Activated naive CD4-positive, alpha-beta T cell treated with anti-CD3 and anti-CD28 coated beads, Interleukin-2, amount 50 U/mL, for 16 hours (primary cell): ENCODE results near the gene COA8.

Experiments used
- DNase-seq: peaks from one replicate; pipeline ENCODE4 v3.0.0-alpha.2; 2020

COA8 gene

GRCh38 chr14:103549361-103550311 is 13.1 kb upstream of the COA8 start:
- DNase-seq: no peak

- DNase-seq: no peak
These were observed 12.1 kb upstream of the COA8 start for GRCh38 chr14:103550451-103551337.

- DNase-seq: no peak
These were observed 11.4 kb upstream of the COA8 start for GRCh38 chr14:103551338-103551762.

DNA sequence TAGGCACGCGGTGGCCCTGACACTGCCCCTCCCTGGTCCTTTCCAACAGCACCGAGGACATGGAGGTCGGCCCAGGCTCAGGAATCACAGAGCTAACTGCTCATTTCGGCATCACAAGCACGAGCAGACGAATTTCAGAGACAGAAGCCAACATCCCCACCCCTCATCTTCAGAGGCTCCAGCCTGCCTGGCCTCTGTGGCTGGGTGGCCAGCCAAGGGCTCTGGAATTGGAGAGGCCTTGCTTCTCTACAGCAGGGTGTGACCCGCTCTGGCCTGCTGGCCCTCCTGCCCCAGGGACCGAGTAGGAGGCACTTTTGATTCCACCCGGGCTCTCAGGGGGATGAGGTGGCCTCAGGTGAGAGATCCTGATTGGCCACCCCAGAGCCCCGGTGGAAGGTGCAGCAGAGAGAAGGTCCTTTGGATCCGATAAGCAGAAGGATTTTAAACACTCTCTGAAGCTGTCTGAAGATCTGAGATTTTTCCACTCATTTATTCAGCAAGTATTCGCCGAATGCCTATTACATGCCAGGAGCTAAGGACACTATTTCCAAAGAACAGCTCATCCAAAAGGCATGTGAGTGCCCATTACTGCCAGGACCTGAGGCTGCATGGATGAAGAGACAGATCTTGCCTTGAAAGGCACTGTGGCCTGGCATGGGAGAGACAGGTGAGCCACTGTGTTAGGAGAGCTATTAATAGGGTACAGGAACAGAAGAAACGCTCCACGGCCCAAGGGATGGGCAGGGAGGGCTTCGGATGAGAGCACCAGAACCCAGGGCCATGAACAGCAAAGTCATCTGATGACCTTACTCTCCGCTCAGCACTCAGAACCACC is 10.5 kb upstream of the COA8 start:
- no peak for DNase-seq

- no peak for DNase-seq
These were observed 9.9 kb upstream of the COA8 start for GRCh38 chr14:103552846-103553210.

DNA sequence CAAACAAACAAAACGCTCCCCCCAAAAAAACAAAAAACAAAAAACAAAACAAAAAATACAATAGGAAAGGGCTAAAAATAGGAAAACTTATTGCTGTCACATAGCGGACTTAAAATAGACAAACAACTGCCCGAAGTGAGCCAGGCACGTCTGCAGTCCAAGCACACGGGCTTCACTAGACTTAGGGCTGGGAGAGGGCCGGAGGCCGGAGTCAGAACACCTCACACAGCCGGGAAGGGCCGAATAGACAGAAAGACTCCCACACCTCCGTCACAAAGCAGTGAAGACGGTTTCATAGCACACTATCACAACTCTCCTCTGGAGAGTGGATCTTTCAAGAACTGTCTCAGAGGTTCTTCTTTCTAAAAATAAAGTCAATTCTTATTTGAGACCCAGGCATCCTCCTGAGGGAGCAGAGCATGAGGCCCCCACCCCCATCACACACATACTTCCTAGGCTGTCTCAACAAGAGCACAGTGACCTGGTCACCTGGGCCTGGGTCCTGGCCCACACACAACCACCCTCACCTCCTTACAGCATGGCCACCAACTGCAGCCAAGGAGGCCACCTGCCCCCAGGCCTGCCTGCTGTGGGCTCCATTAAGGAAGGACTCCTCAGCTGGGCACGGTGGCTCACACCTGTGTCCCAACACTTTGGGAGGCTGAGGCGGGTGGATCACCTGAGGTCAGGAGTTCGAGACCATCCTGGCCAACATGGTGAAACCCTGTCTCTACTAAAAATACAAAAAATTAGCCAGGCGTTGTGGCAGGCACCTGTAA is 7.0 kb upstream of the COA8 start:
- no peak for DNase-seq

DNA sequence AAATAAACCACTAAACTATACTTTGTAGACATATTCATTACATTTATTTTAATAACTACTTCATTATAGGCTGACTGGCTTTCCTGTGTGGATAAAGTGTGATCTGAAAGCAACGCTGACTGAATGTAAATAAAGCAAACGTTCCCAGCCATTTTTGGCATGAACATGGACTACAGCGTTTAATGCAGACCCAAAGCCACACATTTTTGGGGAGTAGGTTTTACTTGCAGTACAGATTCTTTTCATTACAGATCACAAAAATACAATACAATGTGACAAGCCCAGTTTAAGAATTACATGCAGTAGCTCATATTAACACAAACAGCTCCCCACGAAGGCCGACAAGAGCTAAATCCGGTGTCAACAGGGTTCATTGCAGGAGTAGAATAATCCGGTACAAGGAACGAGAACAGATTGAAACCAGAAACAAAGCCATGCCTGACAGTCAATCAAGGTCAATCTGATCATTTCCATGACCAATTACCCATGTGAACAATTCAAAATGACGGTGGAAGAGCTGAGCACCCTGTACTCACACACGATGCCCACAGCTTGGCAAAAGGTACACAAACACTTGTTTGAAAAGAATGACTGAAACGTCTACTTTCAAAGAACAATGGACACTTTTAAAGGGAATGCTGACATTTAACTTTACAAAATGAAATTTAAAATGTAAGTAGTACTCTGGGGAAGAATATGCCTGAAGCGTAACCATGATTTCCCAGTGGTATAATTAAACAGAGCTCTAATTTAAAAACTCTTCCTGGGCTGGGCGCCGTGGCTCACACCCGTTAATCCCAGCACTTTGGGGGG is 5.6 kb upstream of the COA8 start:
- DNase-seq: no peak

DNA sequence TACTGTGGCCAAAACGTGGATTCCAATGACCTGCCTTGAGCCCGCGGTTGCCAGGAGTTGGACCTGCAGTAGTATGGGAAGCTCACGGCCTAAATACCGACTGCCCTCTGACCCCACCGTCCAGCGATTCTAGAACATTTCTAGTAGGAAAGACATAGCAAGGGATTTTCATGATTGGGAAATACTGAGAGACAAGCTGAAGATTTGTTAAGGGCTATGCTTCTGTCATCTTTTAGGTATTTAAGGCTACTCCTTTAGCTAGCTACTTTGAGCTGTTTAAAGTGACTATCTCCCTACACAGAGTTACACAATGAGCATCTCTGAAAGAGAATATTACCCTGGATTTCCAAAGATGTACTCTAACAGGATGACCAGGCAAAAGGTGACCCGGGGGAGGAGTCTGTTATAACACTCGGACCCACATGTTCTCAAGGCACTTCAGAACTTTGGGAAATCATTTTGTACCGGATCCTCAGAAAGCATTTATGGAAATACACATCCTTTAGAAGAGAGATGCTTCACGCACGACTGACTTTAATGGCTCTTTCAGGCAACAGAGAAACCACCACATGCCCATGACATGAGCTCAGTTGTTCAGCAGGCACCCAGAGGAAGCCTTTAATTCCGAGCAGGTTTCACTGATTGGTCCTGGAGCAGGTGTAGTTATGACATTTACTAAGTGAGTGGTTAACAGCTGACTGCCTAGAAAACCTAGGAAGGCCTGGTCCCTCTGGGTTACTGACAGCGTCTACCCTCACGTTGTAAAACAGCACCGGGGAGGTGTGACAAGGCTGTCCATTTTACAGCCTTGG is 4.5 kb upstream of the COA8 start:
- no peak for DNase-seq

- no peak for DNase-seq
These were observed 3.0 kb upstream of the COA8 start for GRCh38 chr14:103559766-103560165.

- DNase-seq: no peak
These were observed 2.1 kb upstream of the COA8 start for GRCh38 chr14:103560691-103561090.

GRCh38 chr14:103561381-103562178 is 1.2 kb upstream of the COA8 start:
- DNase-seq: no peak

GRCh38 chr14:103562179-103562428 is 656 bp upstream of the COA8 start:
- DNase-seq: no peak

GRCh38 chr14:103563226-103563620 is 463 bp downstream of the COA8 start:
- DNase-seq: no peak

DNA sequence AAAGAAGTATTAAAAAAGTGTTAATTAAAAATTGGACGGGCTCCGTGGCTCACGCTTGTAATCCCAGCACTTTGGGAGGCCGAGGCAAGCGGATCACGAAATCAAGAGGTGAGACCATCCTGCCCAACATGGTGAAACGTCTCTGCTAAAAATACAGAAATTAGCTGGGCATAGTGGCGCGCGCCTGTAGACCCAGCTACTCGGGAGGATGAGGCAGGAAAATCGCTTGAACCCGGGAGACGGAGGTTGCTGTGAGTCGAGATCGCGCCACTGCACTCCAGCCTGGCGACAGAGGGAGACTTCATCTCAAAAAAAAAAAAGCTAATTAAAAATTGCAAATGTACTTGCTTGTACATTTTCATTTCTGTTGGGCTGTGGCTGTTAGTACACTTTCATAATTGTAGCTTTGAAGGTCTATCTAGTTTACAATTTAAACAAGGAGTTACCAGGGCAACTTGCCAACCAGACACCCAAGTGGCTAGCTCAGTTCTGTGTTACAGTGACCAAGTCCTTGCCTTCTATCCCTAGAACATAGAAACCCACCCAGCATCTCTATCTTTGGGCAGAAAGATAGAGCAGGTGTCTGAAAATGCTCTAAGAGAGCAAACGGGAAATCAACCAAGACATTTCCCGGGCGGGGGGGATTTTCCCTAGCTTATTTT is 1.2 kb downstream of the COA8 start:
- DNase-seq: no peak

DNA sequence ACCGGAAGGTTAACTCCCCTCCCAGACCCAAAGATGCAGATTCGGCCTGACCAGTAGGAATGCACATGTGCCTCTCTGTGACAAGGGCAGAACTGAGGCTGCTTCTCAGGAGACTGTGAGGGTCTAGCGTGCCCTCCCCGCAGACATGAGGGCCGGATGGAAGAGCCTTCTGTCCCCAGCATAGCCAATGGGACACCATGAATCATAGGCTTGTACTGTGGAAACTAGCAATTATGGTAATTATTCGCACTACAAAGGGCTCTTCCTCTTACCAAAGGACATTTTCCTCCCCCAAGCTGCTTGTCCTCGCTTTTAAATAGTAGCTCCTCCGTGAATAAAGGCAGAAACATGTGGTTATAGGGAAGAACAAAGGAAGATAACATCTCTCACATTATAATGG is 6.2 kb downstream of the COA8 start:
- DNase-seq: no peak

- no peak for DNase-seq
These were observed 6.6 kb downstream of the COA8 start for GRCh38 chr14:103569408-103569807.

DNA sequence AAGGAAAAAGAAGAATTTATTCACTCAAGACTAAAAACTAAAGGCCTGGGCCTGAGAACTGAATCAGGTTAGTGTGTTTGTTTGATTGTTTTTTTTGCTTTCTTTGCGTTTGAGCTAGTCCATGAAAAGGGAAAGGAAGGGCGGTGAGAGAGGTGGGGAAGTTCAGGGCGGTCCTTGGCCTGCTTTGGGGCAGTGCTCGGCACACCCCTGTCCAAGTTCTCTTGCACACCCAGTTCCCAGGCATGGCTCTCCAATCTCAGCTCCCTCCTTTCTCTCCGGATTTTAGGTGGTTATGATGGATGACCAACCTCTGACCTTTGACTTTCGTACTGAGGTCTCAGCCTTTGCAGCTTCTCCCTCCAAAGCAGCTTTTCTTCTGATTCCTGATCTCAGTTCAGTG is 11.3 kb downstream of the COA8 start:
- DNase-seq: no peak

GRCh38 chr14:103574707-103575285 is 12.0 kb downstream of the COA8 start:
- no peak for DNase-seq
